ENCODE results near the gene DICER1.
"Not testable (repeated sequence)": the region's sequence is repeated elsewhere in the genome, so short reads cannot be mapped to it uniquely, and the experiment has no call there.

DICER1 gene

GRCh38 chr14:95147597-95147996 is 9.7 kb downstream of the DICER1 start:
- FAIRE-seq: no peak

DNA sequence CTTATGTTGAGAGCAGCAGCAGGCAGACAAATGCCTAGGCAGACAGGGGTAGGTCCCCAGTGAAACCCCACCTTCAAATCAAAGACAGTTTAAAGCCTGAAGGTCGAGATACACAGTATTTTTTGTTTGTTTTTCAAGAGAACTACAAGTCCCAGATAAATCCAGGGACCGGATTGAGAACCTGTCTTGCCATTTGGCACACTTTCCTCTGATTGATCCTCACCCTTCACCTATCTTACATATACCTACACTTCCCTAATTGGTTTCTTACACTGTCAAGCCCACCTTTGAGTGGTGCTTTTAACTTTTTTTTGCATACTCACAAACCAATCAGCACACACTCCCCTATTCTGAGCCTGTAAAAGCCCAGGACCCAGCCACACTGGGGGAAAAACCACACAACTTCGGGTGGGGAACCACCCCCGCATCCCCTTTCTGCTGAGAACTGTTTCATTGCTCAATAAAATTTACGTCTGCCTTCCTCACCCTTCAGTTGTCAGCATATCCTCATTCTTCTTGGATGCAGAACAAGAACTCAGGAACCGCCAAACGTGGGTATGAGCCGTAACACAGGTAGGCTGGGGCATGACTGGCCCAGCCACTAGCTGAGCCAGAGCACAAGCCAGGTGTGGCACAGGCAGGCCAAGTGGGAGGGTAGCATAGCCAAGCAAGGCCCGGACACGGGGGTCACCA is 11.1 kb downstream of the DICER1 start:
- no peak for FAIRE-seq

DNA sequence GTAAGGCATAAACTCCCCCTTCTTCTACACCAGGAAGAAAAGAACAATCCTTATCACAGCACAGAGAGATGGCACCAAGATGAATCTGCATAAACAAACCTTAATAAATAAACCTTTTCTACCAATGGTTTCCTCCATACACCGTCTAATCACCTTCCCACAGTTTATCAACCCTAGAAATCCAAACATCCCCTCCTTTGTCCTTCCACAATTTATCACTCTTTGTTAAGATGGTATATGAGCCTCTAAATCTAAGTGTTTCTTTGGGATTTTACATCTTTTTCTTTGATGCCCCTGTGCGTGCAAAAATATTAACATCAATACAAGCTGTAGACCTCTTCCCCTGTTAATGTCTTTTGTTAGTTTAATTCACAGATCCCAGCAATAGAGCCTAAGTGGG is 12.5 kb downstream of the DICER1 start:
- FAIRE-seq: no peak

DNA sequence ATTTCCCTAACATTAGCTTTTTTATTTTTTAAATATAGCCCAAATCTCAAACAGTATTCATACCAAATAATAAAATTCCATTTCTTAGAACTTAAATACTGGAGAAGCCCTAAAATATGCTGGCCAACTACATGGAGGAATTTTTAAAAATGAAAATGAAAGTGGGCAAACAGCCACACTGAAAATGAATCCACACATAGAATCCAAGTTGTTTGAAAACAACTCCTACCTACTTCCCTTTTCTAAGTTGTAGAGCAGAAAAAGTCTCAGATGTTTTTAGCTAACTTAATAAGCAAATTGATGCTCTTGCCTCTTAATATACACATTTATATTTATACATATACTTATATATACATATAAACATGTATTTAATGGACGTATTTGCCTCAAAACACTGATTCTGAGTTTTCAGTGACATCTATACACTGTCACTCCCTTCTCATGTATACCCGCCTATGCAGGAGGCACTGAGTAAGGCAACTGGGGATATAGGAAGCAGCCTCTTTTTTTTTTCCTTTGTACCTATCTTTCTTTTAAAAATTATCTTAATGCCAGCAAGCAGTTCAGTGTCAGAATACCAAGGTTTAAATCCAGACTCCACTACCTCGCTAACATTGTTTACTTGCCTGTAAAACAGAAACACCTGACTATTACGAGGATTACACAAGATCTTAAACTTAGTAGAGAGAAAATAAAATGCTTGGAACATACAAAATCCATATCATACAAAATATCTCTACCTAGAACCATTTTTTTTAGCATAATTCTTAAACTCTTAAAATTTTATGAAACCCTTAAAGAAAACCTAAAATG is 13.3 kb downstream of the DICER1 start:
- FAIRE-seq: no peak

DNA sequence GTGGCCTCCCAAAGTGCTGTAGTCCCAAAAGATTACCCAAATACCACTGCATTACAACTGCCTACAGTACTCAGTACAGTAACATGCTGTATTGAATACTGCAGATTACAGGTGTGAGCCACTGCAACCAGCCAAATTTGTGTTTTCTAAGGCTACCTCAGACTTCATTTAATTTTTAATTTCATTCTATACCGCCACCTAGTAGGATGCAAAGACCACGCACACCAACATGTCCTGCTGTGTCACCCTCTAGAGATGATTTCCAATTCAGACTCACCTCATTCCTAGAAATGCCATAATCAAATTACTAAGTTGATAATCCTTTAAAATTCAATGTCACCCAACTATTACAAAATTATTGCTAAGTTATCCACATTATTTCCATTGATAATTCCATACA is 15.1 kb downstream of the DICER1 start:
- FAIRE-seq: no peak

DNA sequence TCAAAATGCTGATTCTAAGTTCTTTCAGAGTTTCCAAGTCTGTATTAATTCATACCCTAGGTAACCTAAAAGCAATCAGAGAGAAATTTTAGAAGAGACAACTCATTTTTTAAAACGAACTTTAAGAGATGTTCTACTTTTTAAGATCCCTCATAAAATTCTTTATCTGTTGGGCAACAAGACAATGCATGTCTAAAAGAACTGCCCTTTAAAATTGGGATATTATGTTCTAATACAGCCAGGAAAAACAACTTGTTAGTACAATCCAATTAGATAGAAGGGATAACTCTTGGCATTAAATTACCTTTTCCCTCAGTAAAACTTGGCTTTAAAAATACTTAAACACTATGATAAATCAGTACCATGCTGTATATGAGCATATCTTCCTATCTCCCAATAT is 15.6 kb downstream of the DICER1 start:
- no peak for FAIRE-seq

- no peak for FAIRE-seq
These were observed 17.1 kb downstream of the DICER1 start for GRCh38 chr14:95140060-95140858.

DNA sequence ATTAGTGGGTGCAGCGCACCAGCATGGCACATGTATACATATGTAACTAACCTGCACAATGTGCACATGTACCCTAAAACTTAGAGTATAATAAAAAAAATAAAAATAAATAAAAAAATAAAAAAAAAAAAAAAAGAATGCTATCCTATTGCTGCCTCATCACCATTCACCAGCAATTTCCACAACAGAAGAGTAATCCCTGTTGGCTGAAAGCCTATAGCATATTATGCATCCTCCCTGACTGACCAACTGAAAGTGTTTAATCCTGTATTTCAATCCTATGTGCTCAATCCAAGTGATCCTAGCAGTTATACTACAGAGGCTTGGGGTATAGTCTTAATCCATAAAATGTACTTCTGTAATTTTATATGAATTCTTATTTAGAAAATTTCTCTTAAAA is 18.5 kb downstream of the DICER1 start:
- no peak for FAIRE-seq

- FAIRE-seq: not testable (repeated sequence)
These were observed 18.9 kb downstream of the DICER1 start for GRCh38 chr14:95138455-95138854.

DNA sequence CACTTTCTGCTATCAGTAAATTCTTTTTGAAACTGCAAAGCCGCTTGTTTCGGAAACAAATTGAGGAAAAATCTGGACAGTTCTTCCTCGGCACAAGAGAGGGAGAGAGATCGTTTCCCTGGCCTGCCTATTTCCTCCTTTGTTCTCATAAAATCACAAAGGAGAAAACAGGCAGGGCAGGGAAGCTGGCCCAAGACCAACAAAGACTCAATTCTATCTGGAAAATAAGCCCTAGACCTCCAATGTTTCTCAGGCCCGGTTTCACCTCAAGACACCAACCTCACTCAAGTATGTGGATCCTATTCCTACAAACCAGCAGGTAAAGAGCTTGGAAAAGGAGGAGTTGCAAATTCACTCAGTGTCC is 19.5 kb downstream of the DICER1 start:
- FAIRE-seq: no peak

DNA sequence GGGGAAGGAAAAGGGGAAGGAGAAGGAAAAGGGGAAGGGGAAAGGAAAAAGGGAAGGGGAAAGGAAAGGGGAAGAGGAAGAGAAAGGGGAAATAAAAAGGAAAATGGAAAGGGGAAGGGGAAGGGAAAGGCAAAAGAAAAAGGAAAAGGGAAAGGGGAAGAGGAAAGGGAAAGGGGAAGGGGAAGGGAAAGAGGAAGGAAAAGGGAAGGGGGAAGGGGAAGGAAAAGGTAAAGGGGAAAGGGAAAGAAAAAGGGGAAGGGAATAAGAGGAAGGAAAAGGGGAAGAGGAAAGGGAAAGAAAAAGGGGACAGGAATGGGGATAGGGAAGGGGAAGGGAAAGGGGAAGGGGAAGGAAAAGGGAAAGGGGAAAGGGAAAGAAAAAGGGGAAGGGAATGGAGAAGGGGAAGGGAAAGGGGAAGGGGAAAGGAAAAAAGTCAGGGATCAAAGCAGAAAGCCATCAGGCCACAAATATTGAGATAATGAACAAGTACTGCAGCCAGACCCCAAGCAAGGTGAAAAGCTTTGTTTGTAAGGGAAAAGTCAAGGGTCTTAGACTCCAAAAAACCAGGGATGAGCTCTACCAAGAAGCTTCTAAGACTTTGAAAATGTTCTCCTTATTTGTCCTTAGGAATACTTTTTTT is 20.0 kb downstream of the DICER1 start:
- no peak for FAIRE-seq

GRCh38 chr14:95136631-95137030 is 20.7 kb downstream of the DICER1 start:
- FAIRE-seq: no peak

DNA sequence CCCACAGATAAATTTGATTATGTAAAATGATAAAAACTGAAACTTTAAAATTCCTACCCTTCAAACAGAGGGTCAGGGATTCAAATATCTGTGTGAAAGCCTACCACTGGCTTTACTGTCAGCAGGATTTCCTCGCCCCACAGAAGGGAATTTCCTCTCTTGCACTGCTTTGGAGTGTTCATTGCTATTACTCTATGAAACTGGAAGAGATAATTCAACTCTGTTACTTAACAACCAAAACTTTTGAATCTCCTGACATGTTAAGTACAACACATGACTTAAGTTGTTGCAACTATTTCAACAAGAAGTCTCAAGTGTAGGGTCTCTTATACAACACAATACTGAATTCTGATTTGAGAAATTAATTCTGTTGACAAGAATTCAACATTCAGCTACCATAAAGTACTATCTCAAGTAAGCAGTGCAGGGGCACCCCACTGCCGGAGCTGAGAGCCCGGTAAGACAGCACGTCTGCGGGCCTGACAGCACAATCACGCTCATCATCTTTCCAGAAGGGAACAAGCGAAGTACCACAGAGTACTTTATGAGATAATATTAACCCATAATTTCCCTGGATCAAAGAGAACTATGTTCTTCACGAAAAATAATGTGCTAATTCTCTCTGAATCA is 22.9 kb downstream of the DICER1 start:
- FAIRE-seq: no peak

DNA sequence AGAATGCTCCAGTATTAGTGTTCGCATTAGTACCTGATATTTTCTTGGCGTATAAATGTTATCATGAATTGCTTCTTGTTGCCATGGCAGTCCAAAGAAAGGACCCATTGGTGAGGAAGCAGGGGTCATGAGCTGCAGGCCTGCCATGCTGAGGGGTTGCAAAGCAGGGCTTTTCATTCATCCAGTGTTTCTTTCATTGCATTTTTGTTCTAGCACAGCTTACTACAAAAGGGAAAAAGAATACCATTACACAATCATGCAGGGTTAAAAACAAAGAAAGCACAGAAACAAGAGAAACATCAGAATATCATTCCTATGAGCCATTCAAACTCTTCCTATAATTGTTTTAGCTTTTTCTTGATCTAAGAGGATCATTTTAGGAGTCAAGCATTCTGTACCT is 24.0 kb downstream of the DICER1 start:
- FAIRE-seq: no peak

GRCh38 chr14:95132760-95133159 is 24.6 kb downstream of the DICER1 start:
- FAIRE-seq: no peak

DNA sequence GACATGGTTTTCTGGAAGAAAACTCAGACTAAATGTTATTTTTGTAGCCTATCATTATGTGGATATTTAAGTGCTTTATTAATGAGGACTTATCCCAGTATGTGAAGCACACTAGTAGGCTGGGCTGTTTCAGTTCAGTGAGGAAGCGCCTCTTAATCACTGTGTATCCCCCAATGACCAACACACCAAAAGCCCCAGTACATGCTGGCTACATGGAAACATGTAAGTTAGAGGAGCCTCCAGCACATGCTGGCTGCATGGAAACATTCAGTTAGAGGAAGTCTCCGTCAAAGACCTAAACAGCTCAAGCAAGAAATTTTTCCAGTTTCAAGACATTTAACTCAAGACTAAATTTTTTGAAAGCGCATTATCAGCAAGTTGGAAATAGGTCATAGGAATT is 26.8 kb downstream of the DICER1 start:
- FAIRE-seq: no peak

- no peak for FAIRE-seq
These were observed 29.2 kb downstream of the DICER1 start for GRCh38 chr14:95128140-95128539.

DNA sequence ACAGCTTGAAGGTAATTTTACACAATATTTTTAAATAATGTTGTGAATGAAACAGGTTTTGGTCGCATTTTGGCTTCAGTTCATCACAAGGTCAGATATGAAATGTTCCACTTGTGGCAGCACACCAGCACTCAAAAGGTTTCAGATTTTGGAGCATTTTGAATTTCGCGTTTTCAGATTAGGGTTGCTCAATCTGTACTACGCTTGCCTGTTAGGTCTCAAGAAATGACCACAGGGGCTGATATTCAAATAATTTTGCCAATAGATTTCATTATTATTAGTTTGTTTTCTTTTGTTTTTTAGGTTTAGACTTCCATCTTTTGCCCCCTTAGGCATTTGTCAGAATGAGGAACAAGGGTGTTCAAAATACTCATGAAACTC is 29.8 kb downstream of the DICER1 start:
- FAIRE-seq: no peak

DNA sequence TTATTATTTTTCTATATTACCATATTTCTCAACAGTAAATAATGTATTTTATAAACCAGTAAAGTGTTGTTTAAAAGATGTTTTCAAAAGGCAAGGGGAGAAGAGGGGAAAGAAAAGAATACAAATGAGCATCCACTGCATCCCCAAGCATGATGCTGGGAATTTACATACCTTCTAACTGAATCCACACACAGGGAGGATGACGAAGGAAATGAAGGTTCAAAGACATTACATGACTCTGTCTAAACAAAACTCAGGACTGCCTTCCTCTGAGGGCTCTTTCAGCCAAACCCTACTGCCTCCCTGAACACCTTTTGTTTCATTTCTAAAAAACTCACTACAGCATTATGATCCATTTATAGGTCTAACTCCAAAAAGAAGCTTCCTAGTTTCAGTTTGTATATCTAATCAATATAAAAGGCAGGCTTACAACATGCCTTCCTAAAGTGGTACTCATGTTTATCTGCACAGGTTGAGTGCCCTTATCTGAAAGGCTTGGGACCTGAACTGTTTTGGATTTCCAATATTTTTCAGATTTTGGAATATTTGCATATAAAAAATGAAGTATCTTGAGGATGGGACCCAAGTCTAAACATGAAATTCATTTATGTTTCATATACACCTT is 30.3 kb downstream of the DICER1 start:
- no peak for FAIRE-seq

- no peak for FAIRE-seq
These were observed 31.4 kb downstream of the DICER1 start for GRCh38 chr14:95125915-95126314.

DNA sequence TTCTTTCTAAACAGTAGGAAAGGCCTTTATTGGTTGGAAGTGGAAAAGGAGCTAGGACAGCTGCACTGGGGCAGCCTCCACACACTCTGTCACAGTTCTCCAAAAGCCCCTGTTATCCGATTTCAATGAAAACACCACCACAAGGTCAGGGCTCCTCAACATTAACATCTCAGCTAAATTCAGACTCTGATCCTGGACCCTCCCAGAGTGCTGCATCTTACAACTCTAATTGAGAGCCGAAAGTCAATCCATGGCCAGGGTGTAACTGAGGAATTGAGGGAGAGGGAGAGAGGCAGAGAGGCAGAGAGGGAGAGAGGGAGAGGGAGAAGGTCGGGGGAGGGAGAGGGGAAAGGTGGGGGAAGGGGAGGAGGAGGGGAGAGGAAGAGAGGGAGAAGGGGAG is 32.1 kb downstream of the DICER1 start:
- no peak for FAIRE-seq

- FAIRE-seq: no peak
These were observed 33.3 kb downstream of the DICER1 start for GRCh38 chr14:95123891-95124579.
